Activated T-helper 1 cell treated with Interleukin-2 at 50 U/mL for 16 hours (primary cell): ENCODE results near the gene SLN.

Source experiments
- DNase-seq: peaks from one replicate; pipeline ENCODE4 v3.0.0-alpha.2; 2020; ENCODE audit warnings: low read depth

The SLN gene

GRCh38 chr11:107719557-107720302 lies 7.9 kb upstream of the SLN start:
- DNase-seq: no peak

- no peak for DNase-seq
These were observed 7.2 kb upstream of the SLN start for GRCh38 chr11:107719073-107719472.

- no peak for DNase-seq
These were observed 5.2 kb upstream of the SLN start for GRCh38 chr11:107716884-107717532.

- no peak for DNase-seq
These were observed 1.2 kb upstream of the SLN start for GRCh38 chr11:107713009-107713408.

- no peak for DNase-seq
These were observed 1.6 kb downstream of the SLN start for GRCh38 chr11:107710301-107710700.

GRCh38 chr11:107708792-107709191 lies 3.1 kb downstream of the SLN start:
- DNase-seq: no peak

GRCh38 chr11:107707807-107708206 lies 4.0 kb downstream of the SLN start:
- DNase-seq: no peak

- DNase-seq: no peak
These were observed 4.6 kb downstream of the SLN start for GRCh38 chr11:107707215-107707671.

- DNase-seq: no peak
These were observed 5.3 kb downstream of the SLN start for GRCh38 chr11:107706531-107706930.

GRCh38 chr11:107705027-107705426 lies 6.8 kb downstream of the SLN start:
- no peak for DNase-seq

- DNase-seq: no peak
These were observed 7.4 kb downstream of the SLN start for GRCh38 chr11:107704451-107704850.

- DNase-seq: no peak
These were observed 9.1 kb downstream of the SLN start for GRCh38 chr11:107702723-107703122.

GRCh38 chr11:107702109-107702660 lies 9.7 kb downstream of the SLN start:
- DNase-seq: no peak

GRCh38 chr11:107699371-107700285 lies 12.2 kb downstream of the SLN start:
- DNase-seq: no peak

GRCh38 chr11:107697291-107697690 lies 14.6 kb downstream of the SLN start:
- no peak for DNase-seq

- DNase-seq: no peak
These were observed 15.7 kb downstream of the SLN start for GRCh38 chr11:107696140-107696539.

- DNase-seq: no peak
These were observed 16.4 kb downstream of the SLN start for GRCh38 chr11:107695446-107695845.

- no peak for DNase-seq
These were observed 20.7 kb downstream of the SLN start for GRCh38 chr11:107691000-107691750.

GRCh38 chr11:107689317-107690202 lies 22.3 kb downstream of the SLN start:
- DNase-seq: peak; percentile 16

GRCh38 chr11:107688322-107688918 lies 23.4 kb downstream of the SLN start:
- no peak for DNase-seq
